Activated CD4-positive, alpha-beta T cell treated with anti-CD3 and anti-CD28 coated beads for 24 hours (primary cell): ENCODE data around the gene PTPN21.

ENCODE experiments used
- DNase-seq, 2 donors: peaks; one replicate each; pipeline ENCODE4 v3.0.0-alpha.2; 2020; ENCODE audit warnings: low read depth in 2 of 2

Gene PTPN21

GRCh38 chr14:88470542-88471440 lies 84.0 kb downstream of the PTPN21 start:
- no peak for DNase-seq

- DNase-seq: no peak
Measured at GRCh38 chr14:88468406-88468805, 86.4 kb downstream of the PTPN21 start.

GRCh38 chr14:88463318-88463717 lies 91.5 kb downstream of the PTPN21 start:
- DNase-seq: no peak

- DNase-seq: no peak
Measured at GRCh38 chr14:88454886-88455285, 99.9 kb downstream of the PTPN21 start.

- DNase-seq: no peak
Measured at GRCh38 chr14:88452231-88452630, 102.6 kb downstream of the PTPN21 start.

GRCh38 chr14:88439088-88439487 lies 115.7 kb downstream of the PTPN21 start:
- DNase-seq: no peak

GRCh38 chr14:88437658-88438057 lies 117.1 kb downstream of the PTPN21 start:
- DNase-seq: no peak

- DNase-seq: no peak
Measured at GRCh38 chr14:88430976-88431375, 123.8 kb downstream of the PTPN21 start.

GRCh38 chr14:88426271-88426670 lies 128.5 kb downstream of the PTPN21 start:
- DNase-seq: no peak

GRCh38 chr14:88424573-88424972 lies 130.2 kb downstream of the PTPN21 start:
- no peak for DNase-seq

- no peak for DNase-seq
Measured at GRCh38 chr14:88422919-88423650, 131.7 kb downstream of the PTPN21 start.

- no peak for DNase-seq
Measured at GRCh38 chr14:88422047-88422446, 132.8 kb downstream of the PTPN21 start.

GRCh38 chr14:88421286-88421685 lies 133.5 kb downstream of the PTPN21 start:
- no peak for DNase-seq

- DNase-seq: no peak
Measured at GRCh38 chr14:88420187-88420586, 134.6 kb downstream of the PTPN21 start.

- no peak for DNase-seq
Measured at GRCh38 chr14:88417594-88417993, 137.2 kb downstream of the PTPN21 start.
